Kidney (tissue), 14 donors: Measurements from ENCODE around the gene PRDM16. TPM values are rescaled to one million over a fixed set of nuclear protein-coding genes. Genes with fewer than 3 reads are reported as not detected.
A peak's percentile ranks its signal among the peaks of the same experiment; 100 is the strongest.

ENCODE experiments used
- DNase-seq, 5 donors: peaks; one replicate each; pipeline ENCODE4 v3.0.0-alpha.2; 2013 to 2020
- FAIRE-seq: peaks from 2 replicates; lab custom pipeline; 2012; peaks lifted over from hg19 to GRCh38; lab: Jason Lieb, UNC
- H3K27ac ChIP-seq, 2 donors: one replicate each; pipeline ENCODE4 v1.7.0; 2013; ENCODE audit warnings: low read depth in 2 of 2, low read length in 2 of 2, inconsistent platforms in 1 of 2
- H3K27me3 ChIP-seq: one replicate; pipeline ENCODE4 v1.7.1; 2013; ENCODE audit warnings: low read length, inconsistent platforms; ENCODE audit not compliant: control insufficient read depth, insufficient read depth
- H3K36me3 ChIP-seq, 3 donors: one replicate each; pipeline versions ENCODE4 v1.7.0 to v1.7.1; 2013; ENCODE audit warnings: low read length in 3 of 3, control low read depth in 1 of 3, inconsistent platforms in 1 of 3; ENCODE audit not compliant: insufficient read depth in 3 of 3, control insufficient read depth in 2 of 3
- H3K4me1 ChIP-seq, 3 donors: one replicate each; pipeline versions ENCODE4 v1.7.0 to v1.7.1; 2013; ENCODE audit warnings: low read length in 3 of 3, inconsistent platforms in 1 of 3, low read depth in 1 of 3; ENCODE audit not compliant: control insufficient read depth in 2 of 3, insufficient read depth in 2 of 3
- H3K4me3 ChIP-seq, 3 donors: one replicate each; pipeline versions ENCODE4 v1.7.0 to v1.8.1; 2013; ENCODE audit warnings: low read length in 3 of 3, control low read depth in 1 of 3, inconsistent platforms in 1 of 3
- H3K9ac ChIP-seq, 3 donors: one replicate each; pipeline versions ENCODE4 v1.7.0 to v1.7.1; 2013; ENCODE audit warnings: low read length in 3 of 3, control low read depth in 1 of 3, inconsistent platforms in 1 of 3
- H3K9me3 ChIP-seq, 3 donors: one replicate each; pipeline versions ENCODE4 v1.7.0 to v1.7.1; 2013; ENCODE audit warnings: low read length in 3 of 3, control low read depth in 1 of 3, inconsistent platforms in 1 of 3; ENCODE audit not compliant: control insufficient read depth in 2 of 3, insufficient read depth in 1 of 3
- CTCF ChIP-seq: IDR thresholded peaks from 3 replicates; pipeline ENCODE4 v1.5.1; 2012; ENCODE audit warnings: mild to moderate bottlenecking, moderate library complexity, borderline replicate concordance; ENCODE audit not compliant: insufficient read depth; ENCODE audit errors: extremely low read depth
- intact Hi-C: fragments of 100-400 bp; cut with DNase I; formaldehyde crosslinking; loops from one replicate; pipeline ENCODE4 v1.11.1; 2022
- polyA plus RNA-seq: library from polyadenylated mRNA; stranded (reverse); fragments of 350-450 nt; fragmentation: Illumina TruSeq; extraction: RNeasy Lipid Tissue Mini Kit (QIAGEN cat#74804); gene quantifications from one replicate; pipeline ENCODE4 v1.2.3, GENCODE V29; 2014; ENCODE audit warnings: low read depth, low replicate concordance; ENCODE audit not compliant: insufficient read depth
- total RNA-seq: library from RNA; stranded (reverse); fragmentation: NEBNext Ultra II Directional; extraction: Animal tissue kit (Norgen Biotek cat#: 25700); gene quantifications from one replicate; pipeline ENCODE4 v1.2.1, GENCODE V29; 2021
- donor health status: control.
- donor health status: control.
- donor health status: control.
- donor health status: control.
- donor health status: control.
- donor health status: DM: yes; HTN: yes; CAD: no.
- donor health status: Normal renal cell carcinoma (clear cell type).

The PRDM16 gene
- total and polyA plus RNA-seq, 2 donors from 2014 or later, result 3.0 to 21.9 TPM

GRCh38 chr1:3069491-3070308, 697 bp downstream of the PRDM16 start:
- H3K9me3 ChIP-seq, result no peaks in the 10 kb centered on the region
- no peak for TF ChIP-seq CTCF
- peak overlapping the region in 2 of 3 donors; percentile 24 to 71 for H3K9ac ChIP-seq
- H3K4me1 ChIP-seq, result peaks cover 0 to 3% (median 0%) of the 10 kb centered on the region in 3 donors
- peaks cover 21% of the 10 kb centered on the region for H3K27me3 ChIP-seq
- H3K27ac ChIP-seq, result peak overlapping the region; percentile 90 to 93
- peak overlapping the region in 2 of 3 donors; percentile 23 to 62 for H3K4me3 ChIP-seq
- intact Hi-C loops, result no loop called here
- DNase-seq (peak; percentile 75 to 93 (median 78)), FAIRE-seq (no peak)
- H3K36me3 ChIP-seq, result no peaks in the 10 kb centered on the region

GRCh38 chr1:3070309-3070643, 1.3 kb downstream of the PRDM16 start:
- no peak for FAIRE-seq
- Histone ChIP-seq H3K9ac (no peak overlapping the region), H3K9me3 (no peaks in the 10 kb centered on the region), H3K4me1 (no peaks in the 10 kb centered on the region), H3K27me3 (peaks cover 17% of the 10 kb centered on the region), H3K36me3 (no peaks in the 10 kb centered on the region), H3K27ac (peak overlapping the region; percentile 91 to 93), H3K4me3 (no peak overlapping the region)
- no peak for TF ChIP-seq CTCF
- intact Hi-C loops, result no loop called here
- DNase-seq, result no peak

- peaks cover 13% of the 10 kb centered on the region for H3K27me3 ChIP-seq
- peak in 4 of 5 donors; percentile 13 to 73 (median 46) for DNase-seq
- no peaks in the 10 kb centered on the region for H3K36me3 ChIP-seq
- peak overlapping the region in 2 of 3 donors; percentile 79 to 92 for H3K9ac ChIP-seq
- peak overlapping the region in 2 of 3 donors; percentile 45 to 57 for H3K4me3 ChIP-seq
- H3K27ac ChIP-seq, result peak overlapping the region; percentile 91 to 93
- FAIRE-seq, result no peak
- intact Hi-C loops, result no loop called here
- H3K9me3 ChIP-seq, result no peaks in the 10 kb centered on the region
- H3K4me1 ChIP-seq, result peaks cover 0 to 4% (median 0%) of the 10 kb centered on the region in 3 donors
- no peak for TF ChIP-seq CTCF
Measured at GRCh38 chr1:3070644-3071564, 1.9 kb downstream of the PRDM16 start.
